GM18519 (cell line): ENCODE data around the gene AGBL1.

Experiments used
- ATAC-seq: cut with Tn5 transposase; IDR thresholded peaks from one replicate; pipeline ENCODE4 v1.9.1; 2021; ENCODE audit warnings: mild to moderate bottlenecking, moderate library complexity; ENCODE audit not compliant: unreplicated experiment, low FRiP score

AGBL1 gene

DNA sequence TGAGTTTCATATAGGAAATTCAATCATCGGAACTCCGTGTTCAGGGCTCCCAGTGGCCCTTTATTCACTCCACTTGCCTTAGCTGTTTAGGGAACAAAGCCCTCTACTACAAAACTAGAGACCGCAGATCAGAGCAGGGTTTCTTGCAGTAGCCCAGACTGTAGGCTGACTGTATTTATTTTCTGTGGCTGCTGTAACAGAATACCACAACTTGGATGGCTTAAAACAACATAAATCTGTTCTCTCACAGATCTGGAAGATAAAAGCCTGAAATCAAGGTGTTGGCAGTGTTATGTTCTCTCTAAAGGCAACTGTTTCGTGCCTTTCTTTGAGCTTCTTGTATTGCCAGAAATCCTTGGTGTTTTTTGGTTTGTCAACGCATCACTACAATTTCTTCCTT is 479.0 kb downstream of the AGBL1 start:
- no peak for ATAC-seq

DNA sequence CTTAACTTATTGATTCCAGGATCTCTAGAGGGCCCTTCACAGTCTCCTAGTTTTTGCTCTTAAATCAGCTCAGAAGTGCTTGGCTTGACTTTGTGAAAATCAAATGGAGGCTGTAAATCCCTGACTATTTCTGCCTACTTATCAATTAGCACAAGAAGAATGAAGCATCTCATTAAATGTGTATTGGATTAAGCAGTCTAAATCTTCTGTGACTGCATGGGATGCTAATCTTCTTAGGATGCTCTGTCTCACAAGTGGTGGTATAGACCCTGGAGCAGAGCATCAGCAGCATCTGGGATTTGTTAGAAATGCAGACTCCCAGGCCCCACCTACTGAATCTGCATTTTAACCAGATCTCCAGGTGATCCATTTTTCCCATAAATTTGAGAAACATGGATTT is 488.7 kb downstream of the AGBL1 start:
- ATAC-seq = no peak

DNA sequence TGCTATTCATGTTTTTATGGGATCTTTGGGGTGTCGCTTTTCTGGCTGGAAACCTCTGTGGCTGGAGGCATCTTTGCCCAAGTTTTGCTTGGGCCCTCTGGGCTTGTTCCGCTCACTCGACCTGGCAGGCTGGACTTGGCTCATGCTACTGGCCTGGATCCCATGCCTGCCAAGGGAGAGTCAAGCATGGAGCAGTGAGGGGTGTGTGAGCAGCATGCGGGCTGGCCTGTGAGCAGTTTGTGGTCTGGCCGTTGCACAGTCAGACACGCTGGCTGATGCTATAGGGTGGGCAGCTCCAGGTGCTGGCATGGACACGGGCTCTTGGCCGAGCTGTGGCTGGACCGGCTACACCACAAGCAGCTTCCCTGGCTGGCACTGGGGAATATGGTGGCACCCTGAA is 491.1 kb downstream of the AGBL1 start:
- no peak for ATAC-seq

DNA sequence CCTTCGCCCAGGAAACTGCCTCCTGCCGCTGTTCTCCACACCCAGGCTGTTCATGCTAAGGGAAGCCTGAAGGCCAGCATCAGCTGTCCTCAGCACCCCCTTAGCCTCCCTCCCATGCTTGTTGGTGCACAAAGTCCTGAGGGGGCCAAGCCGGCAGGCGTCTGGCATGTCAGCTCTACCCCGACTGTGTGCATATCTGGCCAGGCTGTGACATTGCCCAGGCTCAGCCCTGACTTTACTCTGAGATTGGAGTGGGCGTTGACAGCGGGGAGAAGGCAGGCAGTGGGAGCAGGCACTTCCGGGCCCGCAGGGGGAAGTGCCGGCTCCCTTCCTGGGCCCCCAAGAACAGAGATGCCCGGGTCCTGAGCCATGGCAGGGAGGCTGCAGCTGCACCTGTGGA is 492.2 kb downstream of the AGBL1 start:
- ATAC-seq = no peak

DNA sequence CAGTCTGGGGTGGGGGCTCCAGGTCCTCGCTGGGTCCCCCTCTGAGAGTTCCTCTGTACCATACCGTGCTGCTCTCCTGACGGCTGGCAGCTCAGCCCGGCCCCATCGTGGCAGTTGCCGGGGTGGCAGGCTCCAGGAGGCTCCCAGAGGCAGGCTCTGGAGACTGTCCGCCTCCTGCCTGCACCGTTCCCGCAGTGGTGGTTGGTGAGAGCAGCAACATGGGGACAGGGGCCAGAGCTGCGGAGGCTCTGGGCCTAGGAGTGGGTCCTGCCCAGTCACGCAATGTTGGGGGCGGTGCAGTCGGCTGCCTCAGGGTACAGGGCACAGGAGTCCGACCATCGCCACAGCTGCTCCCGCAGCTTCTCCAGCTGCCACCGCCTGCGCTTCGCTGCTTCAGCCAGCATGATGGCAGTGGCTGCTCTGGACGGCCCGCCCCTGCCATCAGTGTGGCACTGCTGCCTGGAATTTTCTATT is 492.7 kb downstream of the AGBL1 start:
- no peak for ATAC-seq

DNA sequence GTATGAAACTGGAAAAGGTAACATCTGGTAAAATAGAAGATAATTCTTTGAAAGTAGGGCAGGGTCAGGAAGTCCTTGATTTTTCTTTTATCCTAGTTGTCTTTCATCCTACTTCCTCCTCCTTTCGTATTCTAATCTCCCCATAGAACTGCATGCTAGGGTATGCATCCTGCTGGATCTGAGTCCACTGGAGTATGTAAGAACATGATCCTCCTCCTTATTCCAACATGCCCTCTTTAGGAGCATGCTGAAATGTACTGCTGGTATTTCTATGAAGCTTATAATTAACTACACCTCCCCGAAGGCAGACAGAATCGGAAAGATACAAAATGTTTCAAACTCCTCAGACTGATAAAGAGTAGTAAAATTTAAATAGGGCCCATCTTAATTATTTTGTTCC is 493.8 kb downstream of the AGBL1 start:
- ATAC-seq = no peak

DNA sequence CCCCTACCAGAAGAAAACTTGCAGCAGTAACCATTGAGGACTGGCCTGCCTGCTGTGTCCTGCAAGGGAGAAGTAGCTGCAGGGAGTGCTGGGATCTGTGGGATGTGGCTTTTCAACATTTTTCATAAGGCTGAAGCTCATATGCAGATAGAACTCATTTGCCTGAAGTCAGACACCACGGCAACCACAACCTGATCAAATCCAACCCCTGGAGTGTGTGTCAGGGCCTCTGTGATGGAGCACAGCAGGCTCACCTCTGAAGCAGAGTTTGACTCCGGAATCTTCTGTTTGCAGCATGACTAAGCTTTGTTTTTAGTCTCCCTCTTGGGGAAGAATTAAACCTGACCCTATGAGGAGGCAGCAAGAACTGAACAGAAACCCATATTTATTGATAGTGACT is 508.7 kb downstream of the AGBL1 start:
- no peak for ATAC-seq

DNA sequence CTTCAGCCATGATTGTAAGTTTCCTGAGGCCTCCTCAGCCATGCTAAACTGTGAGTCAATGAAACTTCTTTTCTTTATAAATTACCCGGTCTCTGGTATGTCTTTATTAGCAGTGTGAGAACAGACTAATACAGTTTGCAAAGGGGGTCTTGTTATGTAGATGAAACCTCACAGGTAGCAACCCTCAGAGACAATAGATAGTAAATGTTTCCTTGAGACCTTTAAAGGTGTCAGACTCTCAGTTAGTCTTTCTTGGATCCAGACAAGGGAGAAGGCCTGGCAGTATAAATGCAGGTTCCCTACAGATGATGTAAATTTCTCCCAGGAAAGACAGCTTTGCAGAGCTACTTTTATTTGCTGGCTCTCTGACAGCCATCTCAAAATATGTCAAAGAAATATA is 510.8 kb downstream of the AGBL1 start:
- ATAC-seq = no peak

DNA sequence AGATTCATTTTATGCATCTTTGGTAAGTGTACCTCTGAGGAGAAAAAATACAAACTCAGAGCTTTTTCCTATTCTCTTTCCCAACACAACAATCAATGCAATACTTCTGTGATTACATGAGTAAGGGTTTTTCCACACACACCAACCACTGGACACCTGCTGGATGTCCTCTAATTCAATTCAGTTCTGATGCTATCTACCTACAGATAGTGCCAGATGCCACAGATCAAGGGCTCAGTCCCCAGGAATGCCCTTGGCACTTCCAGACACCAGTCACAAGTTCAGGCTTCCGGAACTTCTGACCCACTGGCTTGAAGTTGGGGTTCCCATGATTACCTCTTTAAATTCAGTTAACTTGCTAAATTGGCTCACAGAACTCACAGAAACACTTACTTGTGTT is 511.5 kb downstream of the AGBL1 start:
- ATAC-seq = no peak

DNA sequence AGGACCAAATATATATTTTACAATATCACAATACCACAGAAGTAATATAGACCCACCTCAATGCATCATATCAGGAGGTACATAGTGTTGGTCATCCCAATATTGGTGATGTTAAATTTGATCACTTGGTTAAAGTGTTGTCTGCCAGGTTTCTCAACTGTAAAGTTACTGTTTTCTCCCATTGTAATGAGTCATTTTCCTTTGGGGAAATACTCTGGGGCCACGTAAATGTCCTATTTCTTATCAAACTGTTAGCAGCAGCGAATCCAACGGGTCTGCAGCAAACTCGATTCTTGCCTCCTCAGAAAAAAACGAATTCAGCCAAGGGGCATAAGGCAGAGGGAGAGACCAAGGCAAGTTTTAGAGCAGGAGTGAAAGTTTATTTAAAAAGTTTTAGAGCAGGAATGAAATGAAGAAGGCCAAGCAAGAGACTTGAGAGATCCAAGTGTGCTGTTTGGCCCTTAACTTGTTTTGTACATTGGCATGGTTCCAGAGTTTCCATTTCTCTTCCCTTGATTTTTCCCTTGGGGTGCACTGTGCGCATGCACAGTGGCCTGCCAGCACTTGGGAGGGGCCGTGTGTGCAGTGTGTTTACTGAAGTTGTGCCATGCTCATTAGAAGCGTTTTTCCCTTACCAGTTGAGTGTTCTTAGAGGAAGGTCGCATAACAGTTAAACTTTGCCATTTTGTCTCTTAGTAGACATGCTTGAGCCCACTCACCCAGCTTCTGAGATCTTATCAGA is 512.5 kb downstream of the AGBL1 start:
- no peak for ATAC-seq

DNA sequence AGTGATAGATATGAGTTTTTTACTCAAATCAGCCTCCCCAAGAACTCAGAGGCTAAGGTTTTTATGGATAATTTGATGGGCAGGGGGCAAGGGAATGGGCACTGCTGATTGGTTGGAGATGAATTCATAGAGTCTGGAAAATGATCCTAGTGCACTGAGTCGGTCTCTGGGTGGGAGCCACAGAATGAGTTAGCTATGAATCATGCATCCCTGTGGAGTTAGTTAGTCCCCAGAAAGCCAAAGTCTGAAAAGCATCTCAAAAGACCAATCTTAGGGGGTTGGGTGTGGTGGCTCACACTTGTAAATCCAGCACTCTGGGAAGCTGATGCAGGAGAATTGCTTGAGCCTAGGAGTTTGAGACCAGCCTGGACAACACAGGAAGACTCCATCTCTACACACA is 516.1 kb downstream of the AGBL1 start:
- no peak for ATAC-seq

DNA sequence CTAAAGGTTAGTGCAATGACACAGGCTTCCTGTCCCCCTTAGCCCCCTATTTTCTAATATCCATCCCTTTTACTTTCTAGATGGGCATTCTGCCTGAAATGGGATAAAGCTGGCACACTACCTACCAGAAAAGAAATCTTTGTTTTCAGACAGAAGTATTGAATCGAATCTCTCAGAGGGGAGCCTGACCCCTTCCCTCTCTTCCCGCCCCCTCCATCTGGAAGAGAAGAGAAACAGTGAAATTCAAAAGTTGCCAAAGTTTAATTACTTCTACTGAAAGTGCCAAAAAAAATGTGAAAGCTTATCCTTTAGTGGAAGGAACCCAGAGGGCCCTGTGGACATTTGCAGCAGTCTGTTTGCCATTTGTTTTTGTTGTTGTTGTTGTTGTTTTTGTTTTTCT is 523.8 kb downstream of the AGBL1 start:
- no peak for ATAC-seq

DNA sequence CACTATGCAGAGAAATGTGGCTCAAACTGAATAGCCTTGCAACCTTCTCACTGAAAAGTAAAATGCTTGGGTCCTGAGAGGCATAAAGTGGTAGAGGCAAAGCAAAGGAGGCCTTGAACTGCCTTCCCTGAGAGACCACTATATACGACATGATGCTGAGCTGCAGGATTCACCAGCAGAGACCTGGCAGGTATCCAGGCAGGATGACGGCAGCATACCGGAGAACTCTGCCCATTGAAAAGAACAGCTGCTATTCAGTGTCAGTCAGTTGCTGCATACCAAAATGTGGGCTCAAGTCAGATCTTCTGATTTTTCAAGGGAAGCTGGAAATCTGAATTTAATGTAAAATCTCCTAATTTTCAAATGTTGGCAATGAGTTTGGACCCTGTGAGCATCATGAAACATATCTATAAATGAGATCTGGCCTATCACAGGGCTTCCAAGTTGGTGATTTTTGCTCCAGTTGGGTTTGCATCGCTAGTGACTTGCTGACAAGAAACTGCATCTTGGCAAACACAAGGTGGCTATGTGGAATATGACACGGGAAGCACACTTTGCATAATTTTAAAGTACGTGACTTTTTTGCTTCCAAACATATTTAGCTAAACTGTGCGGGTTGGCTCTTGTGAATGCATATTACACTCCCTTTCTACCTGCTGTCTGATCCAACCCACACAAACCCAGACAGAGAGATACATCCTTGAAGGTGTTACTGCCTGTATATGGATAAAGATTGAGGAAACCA is 529.0 kb downstream of the AGBL1 start:
- no peak for ATAC-seq

DNA sequence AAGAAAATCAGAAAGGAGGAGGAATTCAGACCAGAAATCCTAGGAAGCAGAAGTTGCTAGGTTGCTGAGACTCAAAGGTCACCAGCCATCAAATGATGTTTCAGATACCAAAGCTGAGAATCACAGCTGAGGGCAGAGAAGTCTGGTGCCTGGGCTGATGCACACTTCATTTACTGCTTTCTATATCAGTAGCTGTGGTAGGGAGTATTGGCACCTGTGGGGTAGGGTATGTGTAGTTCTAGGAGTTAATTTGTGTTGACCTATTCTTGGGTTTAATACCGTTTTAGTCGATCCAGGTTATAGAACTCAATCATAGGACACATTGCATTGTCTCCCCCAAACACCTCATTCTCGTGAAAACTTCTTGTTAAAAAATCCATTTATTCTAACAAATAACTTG is 529.6 kb downstream of the AGBL1 start:
- ATAC-seq = no peak

DNA sequence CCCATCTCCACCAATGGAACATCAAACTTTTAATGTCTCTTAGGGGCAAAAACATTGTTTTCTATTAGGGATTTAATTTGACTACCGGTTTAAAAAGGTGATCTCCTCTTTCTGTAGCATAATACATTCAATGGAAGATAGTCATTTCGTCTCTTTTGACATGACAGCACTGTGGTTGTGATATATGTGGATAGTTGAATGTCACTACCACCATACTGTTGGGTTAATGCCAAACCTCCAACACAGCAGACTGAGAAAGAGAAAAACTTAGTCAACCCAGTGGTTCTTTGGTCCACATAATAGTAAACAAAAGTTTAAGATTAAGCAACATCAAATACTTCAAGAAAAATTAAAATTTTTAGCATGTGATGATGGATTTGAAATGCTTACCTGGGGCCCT is 530.4 kb downstream of the AGBL1 start:
- no peak for ATAC-seq

DNA sequence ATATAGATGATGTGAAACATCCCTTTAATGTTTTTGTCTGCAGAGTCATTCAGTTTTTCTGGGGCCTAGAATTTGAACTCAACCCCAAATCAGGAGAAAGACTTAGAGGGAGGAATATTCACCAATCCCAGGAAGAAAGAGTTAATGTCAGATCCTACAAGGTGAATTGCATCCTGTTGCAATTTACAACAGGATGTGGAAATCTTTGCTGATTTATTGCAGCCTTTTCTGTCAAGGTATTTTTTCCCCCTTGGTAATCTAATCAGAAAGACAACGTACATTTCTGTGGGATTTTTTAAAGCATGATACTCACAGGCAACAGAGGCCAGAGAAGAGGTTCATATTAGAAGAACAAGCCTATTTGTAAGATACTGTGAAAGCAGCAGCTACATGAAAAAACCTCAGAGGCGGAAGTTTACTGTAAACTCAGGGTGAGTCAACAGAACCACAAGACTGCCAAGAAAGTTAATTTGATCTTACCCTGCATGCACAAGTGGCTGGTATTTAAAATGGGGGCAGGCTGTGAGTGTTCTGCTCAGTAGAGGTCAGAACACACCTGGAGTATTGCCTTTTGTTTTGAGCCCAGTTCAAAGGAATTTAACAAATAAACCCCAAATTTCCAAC is 531.9 kb downstream of the AGBL1 start:
- no peak for ATAC-seq

DNA sequence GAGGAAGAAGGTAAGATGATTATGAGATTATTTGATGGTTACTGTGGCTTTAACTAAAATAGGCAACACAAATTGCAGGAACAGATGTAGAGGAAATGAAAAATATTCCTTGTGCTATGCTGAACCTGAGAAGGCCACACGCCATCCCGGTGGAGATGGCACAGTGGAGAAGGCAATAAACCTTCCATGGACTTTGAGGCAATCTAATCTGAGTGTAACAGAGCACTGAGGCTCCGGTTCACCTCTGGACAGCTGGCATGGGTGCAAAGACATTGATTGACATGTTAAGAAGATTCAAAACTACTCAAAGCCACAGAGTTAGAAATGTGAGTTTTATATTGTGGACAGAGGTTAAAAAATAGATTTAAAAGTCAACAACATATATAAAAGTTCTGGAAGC is 535.7 kb downstream of the AGBL1 start:
- no peak for ATAC-seq

DNA sequence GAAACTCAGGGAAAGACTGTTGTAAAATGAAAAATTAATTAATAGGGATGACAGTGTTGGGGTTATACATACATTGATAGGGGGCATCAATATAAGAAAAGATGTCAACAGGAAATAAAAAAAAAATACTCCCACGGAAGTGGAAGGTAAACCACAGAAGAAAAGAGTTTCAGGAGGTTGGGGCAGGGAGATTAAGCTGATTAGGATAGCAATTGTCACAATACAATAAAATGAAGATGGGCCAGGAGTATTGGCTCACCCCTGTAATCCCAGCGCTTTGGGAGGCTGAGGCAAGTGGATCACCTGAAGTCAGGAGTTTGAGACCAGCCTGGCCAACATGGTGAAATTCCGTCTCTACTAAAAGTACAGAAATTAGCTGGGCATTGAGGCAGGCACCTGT is 536.1 kb downstream of the AGBL1 start:
- ATAC-seq = no peak

DNA sequence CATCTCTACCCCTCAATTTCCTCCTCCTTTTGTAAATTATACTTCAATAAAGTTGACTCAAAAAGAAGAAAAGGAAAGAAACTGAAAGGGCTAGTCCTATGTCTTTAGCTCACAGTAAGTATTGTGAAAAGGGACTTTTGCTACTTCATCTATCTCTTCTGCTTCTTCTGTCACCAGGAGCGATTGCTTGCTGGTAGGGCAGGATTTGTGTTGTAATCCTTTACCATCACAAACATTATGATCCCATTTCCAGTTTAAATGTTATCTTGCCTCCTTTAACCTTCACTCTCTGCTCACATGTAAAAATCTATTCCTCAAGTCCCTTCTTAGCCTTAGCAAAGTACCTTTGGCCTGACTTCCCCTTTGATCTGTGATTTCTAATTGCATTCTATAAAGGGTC is 537.1 kb downstream of the AGBL1 start:
- no peak for ATAC-seq

DNA sequence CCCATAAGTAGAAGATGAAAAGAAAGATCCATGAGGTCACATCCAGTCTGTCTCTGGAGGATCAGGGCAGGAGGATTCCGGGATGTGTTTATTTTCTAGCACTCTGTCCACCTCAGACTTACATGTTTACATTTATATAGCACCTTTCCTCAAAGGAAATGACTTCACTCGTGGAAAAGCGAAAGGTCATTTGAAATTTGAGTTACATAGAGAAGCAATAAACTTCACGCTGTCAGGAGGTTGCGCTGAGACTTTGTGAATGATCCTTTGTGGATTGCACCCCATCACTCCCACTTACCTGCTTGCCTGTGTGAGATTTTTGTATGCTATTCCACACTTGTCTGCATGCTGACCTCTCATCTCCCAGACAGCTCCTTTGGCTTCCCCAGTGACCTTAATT is 540.5 kb downstream of the AGBL1 start:
- ATAC-seq = no peak

DNA sequence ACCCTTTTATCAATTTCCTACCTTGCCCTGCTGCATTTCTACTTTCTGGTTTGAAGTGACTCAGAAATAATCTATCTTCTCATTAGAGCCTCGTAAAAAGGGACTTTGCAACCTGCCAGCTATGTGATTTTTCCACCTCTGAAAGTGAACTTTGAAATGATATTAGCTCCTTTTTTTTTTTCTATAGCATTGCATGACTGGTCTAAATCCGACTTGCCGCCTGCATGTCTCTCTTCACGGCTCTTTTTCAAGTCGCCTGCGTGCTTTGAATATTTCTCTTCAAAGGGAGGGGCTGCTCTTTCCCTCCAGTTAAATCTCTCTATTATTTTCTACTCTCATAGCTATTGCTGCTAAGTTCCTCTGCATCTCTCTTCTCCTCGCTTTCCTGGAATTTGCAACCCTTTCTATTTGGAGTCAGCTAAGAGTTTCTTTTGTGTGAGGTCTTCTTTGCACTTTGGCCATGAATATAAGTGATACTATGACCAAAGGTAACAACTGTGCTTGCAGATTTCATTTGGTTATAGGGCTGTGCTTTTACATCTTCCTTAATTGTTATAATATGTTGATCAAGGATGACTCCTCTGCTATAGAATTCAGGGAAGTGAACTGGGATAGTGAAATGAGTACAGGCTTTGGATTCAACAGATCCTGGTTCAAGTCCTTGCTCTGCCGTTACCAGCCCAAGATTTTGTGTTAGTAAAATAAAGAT is 541.1 kb downstream of the AGBL1 start:
- ATAC-seq = no peak
